Measurements from ENCODE around the gene TMEM232.
"Not testable (repeated sequence)": the region's sequence is repeated elsewhere in the genome, so short reads cannot be mapped to it uniquely, and the experiment has no call there.

TMEM232 gene

DNA sequence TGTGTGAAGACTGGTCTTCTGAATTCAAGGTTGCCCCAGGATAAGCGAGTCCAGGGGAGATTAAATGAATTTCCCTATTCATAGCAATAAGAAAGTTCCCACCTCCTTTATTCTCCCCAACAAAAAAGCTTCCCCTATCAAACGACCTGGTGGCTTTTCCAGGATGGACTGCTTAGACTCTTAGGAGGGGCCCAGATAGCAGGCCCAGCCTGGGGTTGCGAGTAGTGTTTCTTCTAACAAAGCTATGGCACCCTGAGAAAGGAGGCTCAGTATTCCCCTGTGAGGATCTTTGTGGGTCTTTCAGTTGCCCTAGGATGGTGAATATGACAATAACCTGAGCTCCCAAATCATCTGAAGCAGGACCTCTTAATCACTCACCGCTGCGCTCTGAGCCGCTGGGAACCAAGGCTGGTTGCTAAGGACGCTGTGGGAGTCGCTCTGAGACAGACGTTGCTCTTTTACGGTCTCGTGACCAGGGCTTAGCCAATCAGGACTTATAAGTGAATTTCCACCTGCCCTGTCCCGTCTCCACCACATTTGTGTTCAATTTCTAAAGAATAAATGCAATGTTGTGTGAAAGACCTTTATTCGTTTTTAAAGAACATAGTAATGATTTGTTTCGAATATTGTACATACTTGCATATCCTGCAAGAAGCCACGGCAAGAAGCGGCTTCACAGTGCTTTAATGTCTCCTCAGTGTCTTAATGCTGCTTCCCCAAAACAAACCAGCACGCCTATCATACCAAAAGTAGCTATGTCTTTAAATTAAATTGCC lies at the start of gene TMEM232:
TMEM232 (minus strand) TSS at position 423 of the 776 bp plus-strand sequence. CDS start 59,319 bp downstream, outside the sequence.
- DNase-seq, result peak; percentile 94

DNA sequence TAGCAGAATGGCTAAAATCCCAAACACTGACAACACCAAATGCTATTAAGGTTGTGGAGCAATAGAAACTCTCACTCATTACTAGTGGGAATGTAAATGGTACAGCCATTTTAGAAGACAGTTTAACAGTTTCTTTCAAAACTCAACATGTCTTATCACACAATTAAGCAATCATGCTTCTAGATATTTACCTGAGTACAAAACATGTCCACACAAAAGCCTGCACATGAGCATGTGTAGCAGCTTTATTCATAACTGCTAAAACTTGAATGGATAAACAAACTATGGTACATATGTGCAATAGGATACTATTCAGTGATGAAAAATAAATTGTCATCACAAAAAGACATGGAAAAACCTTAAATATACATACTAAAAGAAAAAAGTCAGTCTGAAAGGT lies 43.8 kb upstream of the TMEM232 start:
- no peak for DNase-seq

DNA sequence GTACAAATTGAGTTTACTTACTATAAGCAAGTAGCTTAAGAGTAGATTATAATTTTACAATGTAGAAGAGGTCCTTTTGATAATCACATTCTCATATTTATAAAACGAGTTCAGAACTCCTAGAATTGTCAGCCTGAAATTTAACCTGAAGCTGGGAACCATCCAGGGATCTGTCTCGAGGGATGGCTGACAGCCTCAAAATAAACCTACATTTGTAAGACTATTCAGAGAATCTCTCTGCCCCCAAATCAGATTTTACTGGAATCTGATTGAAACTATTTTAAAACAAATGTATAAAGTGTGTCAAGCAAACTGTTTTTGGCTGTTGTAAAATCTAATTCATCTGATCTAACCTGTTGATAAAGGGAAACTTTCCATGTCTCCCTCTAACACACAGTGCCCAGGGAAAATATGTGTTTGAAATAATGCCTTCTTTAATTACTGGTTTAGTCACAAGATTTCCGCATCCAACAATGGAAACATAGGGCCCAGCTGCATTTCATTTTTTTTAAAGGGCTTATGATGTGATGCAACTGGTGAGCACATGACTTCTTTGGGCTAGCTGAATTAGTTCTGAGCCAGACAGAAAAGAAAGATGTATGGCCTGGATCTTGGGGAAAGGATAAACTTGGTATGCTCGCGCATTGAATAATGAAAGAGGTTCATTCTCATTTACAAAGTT lies 42.7 kb upstream of the TMEM232 start:
- peak; percentile 69 for DNase-seq

DNA sequence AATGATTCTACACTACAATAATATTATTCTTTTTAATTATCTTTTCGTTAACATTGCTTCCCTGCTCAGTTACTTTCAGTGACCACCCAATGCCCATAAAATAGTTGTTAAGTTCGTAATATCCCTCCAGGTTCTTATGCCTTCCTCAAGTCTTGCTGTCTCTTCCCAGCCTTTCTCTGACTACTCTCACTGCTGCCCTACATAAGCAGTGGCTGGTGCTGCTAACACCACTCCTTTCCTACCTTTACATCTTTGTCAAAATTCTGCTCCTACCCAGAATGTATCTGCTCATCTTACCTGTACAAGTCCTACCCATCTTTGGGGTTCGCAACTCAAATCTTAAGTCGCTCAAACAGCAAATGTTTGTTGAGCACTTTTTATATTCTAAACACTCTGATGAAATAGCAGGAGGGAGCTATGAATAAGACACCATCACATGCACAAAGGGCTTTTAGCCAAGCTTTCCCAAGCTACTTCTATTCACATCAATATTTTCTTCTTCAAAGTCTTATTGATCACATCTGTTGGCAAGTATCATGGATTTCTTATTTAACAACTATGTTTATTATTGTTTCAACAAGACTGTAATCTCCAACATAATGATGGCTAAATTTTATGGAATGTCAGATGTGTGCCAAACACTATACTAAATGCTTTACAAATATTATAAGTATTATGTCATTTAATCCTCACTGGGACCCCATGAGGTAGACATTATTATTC lies 41.8 kb upstream of the TMEM232 start:
- no peak for DNase-seq

DNA sequence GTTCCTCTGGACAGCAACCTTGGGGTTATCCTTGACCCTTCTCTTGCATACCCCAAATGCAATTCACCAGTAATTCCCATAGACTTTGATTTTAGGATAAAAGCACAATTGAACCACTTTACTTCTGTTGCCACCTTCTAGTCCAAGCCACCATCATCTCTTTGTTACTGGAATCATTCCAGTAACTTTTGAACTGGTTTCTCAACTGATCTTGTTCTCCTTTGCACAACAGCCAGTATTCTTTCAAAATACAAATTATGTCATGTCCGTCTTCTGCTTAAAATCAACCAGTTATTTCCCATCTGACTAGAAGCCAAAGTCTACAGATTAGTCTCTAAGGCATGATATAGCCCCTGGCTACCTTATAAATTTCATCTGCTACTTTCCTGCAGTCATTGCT lies 33.7 kb upstream of the TMEM232 start:
- no peak for DNase-seq

DNA sequence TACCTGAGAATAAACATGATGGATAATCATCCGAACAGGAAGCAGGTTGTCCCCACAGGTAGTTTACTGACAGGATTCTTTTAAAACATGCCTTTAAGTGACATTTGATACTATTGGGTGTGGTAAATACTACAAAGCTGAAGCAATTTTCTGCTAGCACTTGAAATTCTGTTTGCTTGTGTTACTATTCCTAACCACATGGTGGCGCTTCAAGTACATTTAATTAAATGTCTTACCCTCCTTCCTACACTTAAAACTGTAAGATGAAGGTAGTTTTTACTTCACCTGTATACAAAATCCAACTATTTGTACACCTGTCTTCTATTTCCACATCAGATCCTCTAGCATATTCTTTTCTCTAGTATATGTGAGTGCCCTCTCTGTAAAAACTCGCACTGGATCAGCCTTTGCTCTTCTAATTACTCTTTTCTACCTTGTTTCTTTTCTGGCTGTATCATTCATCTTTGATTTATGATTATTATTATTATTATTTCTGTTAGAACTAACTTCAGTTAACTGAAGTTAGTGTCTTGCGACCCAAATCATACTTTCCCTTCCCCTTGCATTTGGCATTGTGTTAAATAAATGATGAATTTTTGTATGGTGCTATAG lies 30.8 kb upstream of the TMEM232 start:
- DNase-seq, result peak; percentile 63

DNA sequence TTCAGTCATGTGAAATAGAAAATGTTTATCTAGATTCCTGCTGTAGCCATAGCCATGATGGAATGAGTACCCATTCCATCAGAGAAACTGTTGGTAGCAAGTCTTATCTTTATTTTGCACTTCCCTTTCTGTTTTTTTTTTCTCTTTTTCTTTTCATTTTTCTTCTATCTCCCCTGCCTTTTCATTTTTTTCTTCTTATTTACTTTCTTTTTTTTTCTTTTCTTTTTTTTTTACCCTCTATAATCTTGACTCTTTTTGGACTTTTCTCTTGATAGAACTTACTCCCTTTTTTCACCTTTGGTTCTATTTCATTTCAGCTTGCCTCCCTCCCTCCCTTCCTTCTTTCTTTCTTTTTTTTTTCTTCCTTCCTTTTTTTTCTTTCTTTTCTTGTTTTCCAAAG lies 27.7 kb upstream of the TMEM232 start:
- DNase-seq, result no peak

DNA sequence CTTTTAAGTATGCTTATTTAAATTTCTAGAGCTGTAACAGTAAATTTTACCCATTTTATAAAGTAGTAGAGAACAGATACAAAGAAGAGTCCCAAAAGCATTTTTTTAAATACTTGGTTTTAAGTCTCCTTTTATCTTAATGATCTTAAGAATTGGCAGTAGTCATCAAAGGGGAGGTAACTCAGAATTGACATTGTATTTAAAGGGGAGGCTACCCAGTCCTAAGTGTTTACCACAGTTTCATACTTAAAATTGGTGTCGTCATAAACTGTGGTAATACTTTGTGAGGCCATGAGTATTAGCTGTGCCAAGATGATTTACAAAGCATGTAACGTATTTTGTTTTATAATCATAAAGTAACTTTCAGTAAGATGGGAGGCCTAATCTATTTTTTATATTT lies 27.1 kb upstream of the TMEM232 start:
- no peak for DNase-seq

DNA sequence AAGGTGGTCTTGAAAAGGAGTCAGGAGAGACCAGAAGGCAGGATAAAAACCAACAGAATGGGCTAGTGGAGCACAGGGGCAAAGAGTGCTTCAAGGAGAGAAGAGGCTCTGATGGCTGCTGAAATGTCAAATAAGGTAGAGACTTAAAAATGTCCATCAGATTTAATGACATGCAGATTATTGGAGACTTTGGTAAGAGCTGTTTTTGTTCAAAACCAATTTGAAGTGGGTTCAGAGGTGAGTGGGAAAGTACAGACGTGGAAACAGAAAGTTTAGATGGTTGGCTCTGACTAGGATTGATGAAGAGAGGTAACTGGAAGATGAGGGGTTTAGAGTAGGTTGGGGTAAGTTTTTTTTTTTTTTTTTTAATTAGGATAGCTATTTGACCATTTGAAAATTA lies 26.5 kb upstream of the TMEM232 start:
- no peak for DNase-seq

DNA sequence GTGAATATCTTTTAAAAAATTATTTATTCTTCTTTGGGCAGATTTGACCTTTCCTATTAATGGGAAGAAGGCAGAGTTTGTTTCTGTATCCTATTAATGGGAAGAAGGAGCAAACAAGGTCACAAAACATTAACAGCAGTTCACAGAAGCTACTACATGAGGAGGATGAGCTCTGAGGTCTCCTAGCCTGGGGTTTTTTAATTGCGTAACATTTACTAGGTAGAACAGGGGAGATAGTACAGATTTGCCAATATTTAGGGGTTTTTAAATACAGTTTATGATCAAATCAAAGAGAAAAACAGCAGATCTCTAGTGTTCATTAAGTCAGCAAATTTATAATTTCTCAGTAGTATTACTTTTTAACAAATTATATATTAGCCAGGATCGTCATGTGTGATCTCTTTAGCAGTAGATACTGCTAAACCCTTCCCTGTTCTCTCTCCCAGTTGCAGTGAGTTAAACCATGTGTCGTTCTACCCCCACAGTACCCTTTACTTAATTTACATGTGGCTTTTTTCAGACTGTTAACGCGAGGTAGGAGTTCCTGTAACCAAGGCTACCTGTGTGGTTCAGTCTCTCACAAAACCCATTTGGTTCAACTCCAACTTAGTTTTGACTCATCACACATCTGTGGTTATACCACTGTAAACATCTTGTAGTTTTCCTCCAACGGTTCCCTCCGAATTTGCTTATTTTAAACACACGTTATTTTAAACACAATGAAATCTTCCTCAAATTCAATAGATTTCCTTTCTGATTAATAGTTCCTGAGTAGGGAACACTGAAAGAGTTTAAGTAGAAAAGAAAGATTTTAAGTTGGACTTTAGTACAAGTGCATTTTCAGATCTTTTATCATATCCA lies 25.7 kb upstream of the TMEM232 start:
- DNase-seq, result no peak

DNA sequence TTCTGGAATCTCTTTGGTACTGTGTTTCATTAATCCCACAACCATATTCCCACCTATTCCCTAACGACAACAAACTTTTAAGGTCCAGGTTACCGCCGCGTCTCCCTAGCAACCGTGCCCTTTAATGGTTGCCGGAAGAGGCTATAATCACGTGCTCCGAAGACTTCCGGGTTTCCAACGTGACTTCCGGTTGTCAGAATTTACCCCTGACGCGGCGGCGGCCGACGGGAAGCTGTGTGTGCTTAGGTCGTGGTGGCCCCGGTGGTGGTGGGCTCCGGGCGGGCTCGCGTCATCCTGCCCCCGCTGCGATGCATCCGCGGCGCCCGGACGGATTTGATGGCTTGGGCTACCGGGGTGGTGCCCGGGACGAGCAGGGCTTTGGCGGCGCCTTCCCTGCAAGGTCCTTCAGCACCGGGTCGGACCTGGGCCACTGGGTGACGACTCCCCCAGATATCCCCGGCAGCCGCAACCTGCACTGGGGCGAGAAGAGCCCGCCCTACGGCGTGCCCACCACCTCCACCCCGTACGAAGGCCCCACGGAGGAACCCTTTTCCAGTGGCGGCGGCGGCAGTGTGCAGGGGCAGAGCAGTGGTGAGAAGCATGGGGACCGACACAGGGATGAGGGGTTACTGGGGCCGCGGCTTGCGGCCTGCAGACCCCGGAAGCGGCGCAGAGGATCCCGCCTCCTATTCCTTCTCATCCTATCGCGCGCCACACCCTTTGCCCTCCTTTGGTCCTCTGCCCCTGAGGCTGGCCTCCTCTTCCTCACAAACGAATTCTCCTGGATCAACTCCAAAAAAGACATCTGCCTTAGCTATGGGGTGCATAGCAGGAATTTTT lies 12.6 kb upstream of the TMEM232 start, which contains the start of gene SLC25A46:
SLC25A46 (plus strand) TSS at position 196 of the 840 bp plus-strand sequence; CDS start at position 309, 113 bp downstream.
- DNase-seq, result peak; percentile 95

DNA sequence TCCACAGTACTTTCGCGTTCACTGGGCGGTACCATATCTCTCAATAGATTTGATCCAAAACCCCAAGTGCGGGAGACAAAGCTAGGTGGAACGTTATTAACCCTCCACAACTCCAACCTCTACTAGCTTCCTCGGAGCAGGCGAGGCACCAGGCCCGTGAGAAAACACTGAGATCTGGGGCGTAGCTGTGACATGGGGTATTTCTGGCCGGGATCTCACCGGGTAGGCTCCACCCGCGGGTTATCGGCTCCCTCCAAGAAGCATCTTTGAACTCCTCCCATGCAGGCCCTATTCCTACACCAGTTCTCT lies 12.0 kb upstream of the TMEM232 start:
- DNase-seq, result no peak

DNA sequence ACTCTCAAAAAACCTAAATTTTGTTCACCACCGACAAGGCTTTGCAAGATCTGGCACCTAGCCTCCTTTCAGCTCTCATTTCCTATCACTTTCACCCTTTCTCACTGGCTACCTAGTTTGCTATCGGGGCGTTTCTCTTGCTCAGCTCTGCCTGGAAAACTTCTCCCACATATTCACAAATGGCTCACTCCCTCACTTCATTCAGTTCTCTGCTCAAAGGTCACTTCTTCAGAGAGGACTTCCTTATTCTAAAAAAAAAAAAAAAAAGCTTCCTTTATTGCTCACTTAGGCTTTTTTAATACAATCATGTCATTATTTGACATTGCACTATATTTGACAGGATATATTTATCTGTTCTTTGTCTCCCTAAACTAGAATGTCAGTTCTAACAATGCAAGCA lies 10.3 kb upstream of the TMEM232 start:
- DNase-seq, result no peak

DNA sequence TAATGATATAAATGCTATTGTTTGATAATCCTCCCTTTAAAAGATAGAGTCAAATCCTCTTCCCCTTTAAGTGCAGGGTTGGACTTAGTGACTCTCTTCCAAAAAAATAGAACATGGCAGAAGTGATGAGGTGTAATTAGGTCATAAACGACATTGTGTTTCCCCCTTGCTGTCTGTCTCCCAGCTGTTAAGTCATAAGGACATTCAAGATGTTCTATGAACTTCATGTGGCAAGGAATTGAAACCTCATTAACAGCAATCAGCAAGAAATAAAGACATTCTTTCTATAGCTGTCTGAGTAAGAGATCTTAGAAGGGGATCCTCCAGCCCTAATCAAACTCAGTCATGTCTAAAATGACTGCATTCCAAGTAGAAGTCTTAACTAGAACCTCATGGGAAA lies 9.1 kb upstream of the TMEM232 start:
- DNase-seq, result no peak

DNA sequence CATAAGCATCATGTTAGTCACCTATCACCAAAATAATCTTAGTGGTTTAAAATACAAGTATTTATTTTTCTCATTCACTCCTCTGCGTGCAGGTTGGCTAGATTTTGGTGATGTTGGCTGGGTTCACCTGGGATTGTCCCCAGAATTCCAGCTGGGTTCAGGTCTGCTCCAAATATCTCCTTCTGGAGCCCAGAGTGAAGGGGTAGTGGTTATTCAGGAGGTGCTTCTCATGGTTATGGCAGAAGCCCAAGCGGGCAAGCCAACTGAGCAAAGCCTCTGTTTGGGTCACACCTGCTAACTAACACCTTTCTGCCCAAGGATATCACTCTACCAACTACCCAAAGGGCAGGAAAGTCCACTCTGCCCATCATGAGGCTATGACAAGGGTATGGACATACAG lies 7.6 kb upstream of the TMEM232 start:
- DNase-seq, result no peak

DNA sequence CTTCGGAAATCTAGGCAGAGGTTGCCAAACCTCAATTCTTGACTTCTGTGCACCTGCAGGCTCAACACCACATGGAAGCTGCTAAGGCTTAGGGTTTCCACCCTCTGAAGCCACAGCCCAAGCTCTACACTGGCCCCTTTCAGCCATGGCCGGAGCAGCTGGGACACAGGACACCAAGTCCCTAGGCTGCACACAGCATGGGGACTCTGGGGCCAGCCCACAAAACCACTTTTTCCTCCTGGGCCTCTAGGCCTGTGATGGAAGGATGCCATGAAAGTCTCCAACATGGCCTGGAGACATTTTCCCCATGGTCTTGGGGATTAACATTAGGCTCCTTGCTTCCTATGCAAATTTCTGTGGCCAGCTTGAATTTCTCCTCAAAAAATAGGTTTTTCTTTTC lies 5.0 kb upstream of the TMEM232 start:
- DNase-seq, result not testable (repeated sequence)

DNA sequence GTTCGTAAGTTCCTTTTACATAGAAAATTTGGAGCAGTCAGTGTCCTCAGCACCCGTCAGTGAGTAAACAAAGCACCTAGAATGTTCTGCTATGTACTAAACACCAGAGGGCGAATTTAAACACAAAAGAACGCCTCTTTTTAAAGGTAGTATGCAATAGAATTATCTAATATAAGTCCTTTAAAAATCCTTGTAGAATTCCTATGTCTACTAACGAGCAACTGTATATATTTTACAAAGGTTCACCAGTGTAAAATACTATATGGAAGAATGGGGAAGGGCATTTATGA lies 499 bp upstream of the TMEM232 start:
- peak; percentile 38 for DNase-seq

DNA sequence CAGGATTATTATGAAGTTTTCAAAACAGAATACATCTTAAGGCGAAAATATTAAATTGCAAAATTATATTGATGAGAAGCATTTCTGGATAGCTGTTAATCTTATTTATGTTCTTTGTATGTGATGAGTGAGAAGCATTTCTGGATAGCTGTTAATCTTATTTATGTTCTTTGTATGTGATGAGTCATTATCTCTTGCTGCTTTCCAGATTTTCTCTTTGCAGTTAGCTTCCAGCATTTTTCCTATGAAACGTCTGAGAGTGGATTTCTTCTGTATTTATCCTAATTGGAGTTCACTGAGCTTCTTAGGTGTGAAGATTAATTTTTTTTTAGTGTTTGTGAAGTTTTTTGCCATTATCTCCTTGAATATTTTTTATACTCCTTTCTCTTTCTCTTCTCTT lies 8.2 kb downstream of the TMEM232 start:
- no peak for DNase-seq

DNA sequence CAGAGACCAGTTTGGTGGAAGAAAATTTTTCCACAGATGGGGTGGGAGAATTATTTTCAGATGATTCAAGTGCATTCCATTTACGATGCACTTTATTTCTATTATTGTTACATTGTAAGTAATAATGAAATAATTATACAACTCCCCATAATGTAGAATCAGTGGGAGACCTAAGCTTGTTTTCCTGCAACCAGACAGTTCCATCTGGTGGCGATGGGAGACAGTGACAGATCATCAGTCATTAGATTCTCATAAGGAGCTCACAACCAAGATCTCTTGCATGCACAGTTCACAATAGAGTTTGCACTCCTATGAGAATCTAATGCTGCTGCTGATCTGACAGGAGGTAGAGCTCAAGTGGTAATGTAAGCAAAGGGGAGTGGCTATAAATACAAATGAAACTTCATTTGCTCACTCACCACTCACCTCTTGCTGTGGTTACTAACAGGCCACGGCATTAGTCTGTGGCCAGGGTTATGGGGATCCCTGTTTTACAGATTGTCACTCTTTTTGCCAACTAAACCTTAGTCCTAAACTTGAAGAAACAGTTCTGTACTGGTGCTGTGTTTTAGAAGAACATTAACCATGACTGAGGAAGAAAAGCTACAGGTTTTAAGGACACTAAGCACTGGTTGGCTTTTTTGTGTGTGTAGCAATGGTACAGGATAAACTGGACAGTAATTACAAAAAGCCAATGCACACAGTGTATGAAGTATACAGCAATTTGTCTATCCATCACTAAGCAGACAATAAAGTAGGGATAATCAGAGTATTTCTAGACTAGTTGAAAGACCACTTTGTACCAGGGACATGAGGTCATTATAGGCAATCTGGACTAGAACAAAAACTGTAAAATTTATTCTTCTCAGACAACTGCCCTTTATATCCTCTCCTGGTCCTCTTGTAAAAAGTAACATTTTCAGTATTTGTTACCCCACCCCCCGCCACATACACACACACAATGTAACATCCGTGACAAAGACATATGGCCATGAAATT lies 9.9 kb downstream of the TMEM232 start:
- peak; percentile 15 for DNase-seq

DNA sequence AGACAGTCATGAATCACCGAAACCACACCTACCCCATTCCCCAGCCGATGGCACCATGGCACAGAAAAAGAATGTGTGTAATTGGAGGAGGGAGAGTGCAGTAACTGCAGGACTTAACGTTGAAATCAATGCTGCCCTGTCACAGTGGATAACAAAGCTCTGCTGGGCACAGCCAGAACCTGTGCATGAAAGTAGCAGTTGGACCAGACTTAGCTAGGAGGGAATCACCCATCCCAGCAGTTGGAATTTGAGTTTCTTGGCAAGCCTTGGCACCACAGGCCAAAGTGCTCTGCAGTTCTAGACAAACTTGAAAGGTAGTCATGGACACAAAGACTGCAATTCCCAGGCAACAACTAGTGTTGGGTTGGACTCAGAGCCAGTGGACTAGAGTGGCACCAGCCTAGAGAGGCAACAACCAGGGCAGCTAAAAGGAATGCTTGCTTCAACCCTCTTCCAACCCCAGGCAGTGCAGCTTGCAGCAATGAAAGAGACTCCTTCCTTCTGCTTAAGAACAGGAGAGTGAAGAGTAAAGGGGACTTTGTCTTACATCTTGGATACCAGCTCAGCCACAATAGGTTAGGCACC lies 19.1 kb downstream of the TMEM232 start:
- DNase-seq, result no peak

All from NCI-H69 (cell line).